HEK293 (cell line): Measurements from ENCODE around the gene AQP1.

ENCODE experiments used
- CTCF ChIA-PET: fragments of 350-600 bp; formaldehyde crosslinking; extraction: SDS; loops from one replicate; lab custom pipeline; 2021; ENCODE audit warnings: antibody characterized with exemption; lab: Yijun Ruan, JAX
- POLR2A ChIA-PET: fragments of 300-600 bp; formaldehyde crosslinking; extraction: SDS; loops from one replicate; lab custom pipeline; 2020; ENCODE audit warnings: antibody characterized with exemption, inconsistent platforms; lab: Yijun Ruan, JAX
- H3K27ac ChIP-seq: fragments of 200-500 bp; sonication (Bioruptor generic); 2 replicates; pipeline ENCODE4 v1.5.1; 2014; ENCODE audit warnings: low read depth, low read length, control low read depth, inconsistent platforms; ENCODE audit errors: extremely low read depth
- H3K36me3 ChIP-seq, 2 experiments: fragments of 200-500 bp in 1 of 2; sonication (Bioruptor generic) in 1 of 2; 1 replicate in 1 of 2; 2 replicates in 1 of 2; pipeline ENCODE4 v1.5.1; 2014 to 2017; ENCODE audit warnings: inconsistent platforms in 2 of 2, low read length in 2 of 2; ENCODE audit not compliant: control insufficient read depth in 2 of 2, insufficient read depth in 1 of 2
- H3K4me1 ChIP-seq: fragments of 200-500 bp; sonication (Bioruptor generic); 2 replicates; pipeline ENCODE4 v1.5.1; 2014; ENCODE audit warnings: mild to moderate bottlenecking, low read length, inconsistent platforms; ENCODE audit not compliant: control insufficient read depth, insufficient read depth
- H3K4me3 ChIP-seq: 2 replicates; pipeline ENCODE4 v1.5.1; 2011; ENCODE audit warnings: low read depth, mild to moderate bottlenecking, control low read depth, low read length, moderate library complexity
- H3K9me3 ChIP-seq: fragments of 200-500 bp; sonication (Bioruptor generic); 2 replicates; pipeline ENCODE4 v1.5.1; 2014; ENCODE audit warnings: low read depth, low read length, inconsistent platforms; ENCODE audit not compliant: control insufficient read depth, insufficient read depth
- ATF2 ChIP-seq: fragments of 450-650 bp; formaldehyde crosslinking; IDR thresholded peaks from 2 replicates; pipeline ENCODE4 v1.5.1; 2016; ENCODE audit warnings: missing biosample characterization, missing genetic modification characterization, low read depth
- BCL11B ChIP-seq: fragments of 450-650 bp; formaldehyde crosslinking; IDR thresholded peaks from 2 replicates; pipeline ENCODE4 v1.5.1; 2016; ENCODE audit warnings: low read depth, missing biosample characterization, missing genetic modification characterization
- FEZF1 ChIP-seq: fragments of 450-650 bp; formaldehyde crosslinking; IDR thresholded peaks from 2 replicates; pipeline ENCODE4 v1.5.1; 2016; ENCODE audit warnings: missing biosample characterization, missing genetic modification characterization
- GFI1B ChIP-seq: fragments of 450-650 bp; formaldehyde crosslinking; IDR thresholded peaks from 2 replicates; pipeline ENCODE4 v1.5.1; 2016; ENCODE audit warnings: missing biosample characterization, missing genetic modification characterization
- KLF10 ChIP-seq: fragments of 450-650 bp; IDR thresholded peaks from 2 replicates; pipeline ENCODE4 v1.5.1; 2018; ENCODE audit warnings: missing biosample characterization, mild to moderate bottlenecking, missing genetic modification characterization
- KLF17 ChIP-seq: fragments of 450-650 bp; formaldehyde crosslinking; IDR thresholded peaks from 2 replicates; pipeline ENCODE4 v1.5.1; 2016; ENCODE audit warnings: missing biosample characterization, missing genetic modification characterization
- KLF7 ChIP-seq: fragments of 450-650 bp; formaldehyde crosslinking; IDR thresholded peaks from 2 replicates; pipeline ENCODE4 v1.5.1; 2016; ENCODE audit warnings: missing biosample characterization, missing genetic modification characterization, borderline replicate concordance
- MYNN ChIP-seq: fragments of 450-650 bp; formaldehyde crosslinking; IDR thresholded peaks from 2 replicates; pipeline ENCODE4 v1.5.1; 2016; ENCODE audit warnings: missing biosample characterization, missing genetic modification characterization, borderline replicate concordance
- PBX3 ChIP-seq: sonication (generic); formaldehyde crosslinking; IDR thresholded peaks from 2 replicates; pipeline ENCODE4 v1.8.1; 2022; ENCODE audit warnings: mild to moderate bottlenecking, moderate library complexity, missing genetic modification reagents
- PRDM6 ChIP-seq: fragments of 450-650 bp; formaldehyde crosslinking; IDR thresholded peaks from 2 replicates; pipeline ENCODE4 v1.5.1; 2017; ENCODE audit warnings: missing biosample characterization, missing genetic modification characterization
- SP3 ChIP-seq: fragments of 450-650 bp; formaldehyde crosslinking; IDR thresholded peaks from 2 replicates; pipeline ENCODE4 v1.5.1; 2016; ENCODE audit warnings: missing biosample characterization, missing genetic modification characterization
- ZBTB10 ChIP-seq: fragments of 450-650 bp; formaldehyde crosslinking; IDR thresholded peaks from 2 replicates; pipeline ENCODE4 v1.5.1; 2016; ENCODE audit warnings: missing biosample characterization, missing genetic modification characterization
- ZFP37 ChIP-seq: fragments of 450-650 bp; formaldehyde crosslinking; IDR thresholded peaks from 2 replicates; pipeline ENCODE4 v1.5.1; 2016; ENCODE audit warnings: missing biosample characterization, missing genetic modification characterization
- ZNF19 ChIP-seq: fragments of 450-650 bp; formaldehyde crosslinking; IDR thresholded peaks from 2 replicates; pipeline ENCODE4; 2016; ENCODE audit warnings: missing biosample characterization, missing genetic modification characterization, low read depth
- ZNF221 ChIP-seq: fragments of 450-650 bp; formaldehyde crosslinking; IDR thresholded peaks from 2 replicates; pipeline ENCODE4 v1.5.1; 2017; ENCODE audit warnings: missing biosample characterization, missing genetic modification characterization, borderline replicate concordance
- ZNF266 ChIP-seq: fragments of 450-650 bp; formaldehyde crosslinking; IDR thresholded peaks from 2 replicates; pipeline ENCODE4 v1.5.1; 2016; ENCODE audit warnings: missing biosample characterization, missing genetic modification characterization, low read depth
- ZNF341 ChIP-seq: fragments of 450-650 bp; formaldehyde crosslinking; IDR thresholded peaks from 2 replicates; pipeline ENCODE4; 2016; ENCODE audit warnings: low read depth, missing biosample characterization, missing genetic modification characterization
- ZNF394 ChIP-seq: fragments of 450-650 bp; formaldehyde crosslinking; IDR thresholded peaks from 2 replicates; pipeline ENCODE4 v1.5.1; 2016; ENCODE audit warnings: missing biosample characterization, missing genetic modification characterization, mild to moderate bottlenecking, moderate library complexity, borderline replicate concordance
- ZNF404 ChIP-seq: fragments of 450-650 bp; formaldehyde crosslinking; IDR thresholded peaks from 2 replicates; pipeline ENCODE4 v1.5.1; 2017; ENCODE audit warnings: missing biosample characterization, missing genetic modification characterization
- ZNF544 ChIP-seq: fragments of 450-650 bp; formaldehyde crosslinking; IDR thresholded peaks from 2 replicates; pipeline ENCODE4 v1.5.0; 2017; ENCODE audit warnings: missing biosample characterization, missing genetic modification characterization
- ZNF580 ChIP-seq: fragments of 450-650 bp; formaldehyde crosslinking; IDR thresholded peaks from 2 replicates; pipeline ENCODE4 v1.5.1; 2016; ENCODE audit warnings: missing biosample characterization, missing genetic modification characterization
- ZNF585B ChIP-seq: fragments of 450-650 bp; formaldehyde crosslinking; IDR thresholded peaks from 2 replicates; pipeline ENCODE4 v1.5.1; 2016; ENCODE audit warnings: missing biosample characterization, missing genetic modification characterization
- ZNF610 ChIP-seq: fragments of 450-650 bp; formaldehyde crosslinking; IDR thresholded peaks from 2 replicates; pipeline ENCODE4 v1.5.1; 2016; ENCODE audit warnings: missing biosample characterization, missing genetic modification characterization, borderline replicate concordance
- ZNF677 ChIP-seq: fragments of 450-650 bp; IDR thresholded peaks from 2 replicates; pipeline ENCODE4 v1.5.0; 2018; ENCODE audit warnings: missing biosample characterization, mild to moderate bottlenecking, missing genetic modification characterization, moderate library complexity
- ZSCAN30 ChIP-seq: fragments of 450-650 bp; IDR thresholded peaks from 2 replicates; pipeline ENCODE4 v1.5.1; 2018; ENCODE audit warnings: missing biosample characterization, mild to moderate bottlenecking, missing genetic modification characterization, moderate library complexity
- ZSCAN5A ChIP-seq: fragments of 450-650 bp; formaldehyde crosslinking; IDR thresholded peaks from 2 replicates; pipeline ENCODE4 v1.5.1; 2016; ENCODE audit warnings: missing biosample characterization, missing genetic modification characterization

Gene AQP1

GRCh38 chr7:30927040-30927439 is 15.4 kb downstream of the AQP1 start:
- Histone ChIP-seq H3K36me3 (no peaks in the 10 kb centered on the region), H3K4me3 (no peak overlapping the region), H3K4me1 (no peaks in the 10 kb centered on the region), H3K9me3 (no peaks in the 10 kb centered on the region), H3K27ac (no peak overlapping the region)
- ChIA-PET CTCF (no interaction called here), POLR2A (no interaction called here)
- TF ChIP-seq ZFP37 (tag by site-specific recombination) (no peak), ZNF394 (tag by site-specific recombination) (no peak), KLF17 (tag by site-specific recombination) (no peak), ZNF266 (no peak), ZNF221 (tag by site-specific recombination) (no peak), ZNF677 (tag by site-specific recombination) (no peak), BCL11B (tag by site-specific recombination) (no peak), ZNF544 (tag by site-specific recombination) (no peak), SP3 (tag by site-specific recombination) (no peak)

GRCh38 chr7:30927559-30927958 is 15.9 kb downstream of the AQP1 start:
- Histone ChIP-seq H3K4me3 (no peak overlapping the region), H3K9me3 (no peaks in the 10 kb centered on the region), H3K4me1 (no peaks in the 10 kb centered on the region), H3K27ac (no peak overlapping the region), H3K36me3 (no peaks in the 10 kb centered on the region)
- CTCF ChIA-PET, result interaction anchor here (0.8 kb wide), 1 partner anchor 11 kb away, joined by 3 read pairs; no protein-coding TSS in a partner anchor
- POLR2A ChIA-PET, result no interaction called here
- TF ChIP-seq ZBTB10 (tag by site-specific recombination) (no peak), ZNF580 (no peak), GFI1B (no peak), ZNF585B (tag by site-specific recombination) (no peak), ZNF404 (tag by site-specific recombination) (no peak), MYNN (tag by site-specific recombination) (no peak), ZSCAN30 (tag by site-specific recombination) (no peak), KLF10 (tag by site-specific recombination) (no peak), PBX3 (CRISPR knock-in tag) (no peak), ZNF341 (tag by site-specific recombination) (no peak), ZNF610 (no peak), ZNF19 (tag by site-specific recombination) (no peak), FEZF1 (tag by site-specific recombination) (no peak), PRDM6 (tag by site-specific recombination) (no peak), ATF2 (tag by site-specific recombination) (no peak), ZSCAN5A (no peak), KLF7 (no peak)
